ENCODE results near the gene PPP6R2. TPM values are rescaled to one million over a fixed set of nuclear protein-coding genes. Genes with fewer than 3 reads are reported as not detected.

The PPP6R2 gene
- total and polyA plus RNA-seq, 2 donors (not counting 3 experiments of a cell fraction or from before 2014, with no cell fraction given): 38.6 to 54.6 TPM

DNA sequence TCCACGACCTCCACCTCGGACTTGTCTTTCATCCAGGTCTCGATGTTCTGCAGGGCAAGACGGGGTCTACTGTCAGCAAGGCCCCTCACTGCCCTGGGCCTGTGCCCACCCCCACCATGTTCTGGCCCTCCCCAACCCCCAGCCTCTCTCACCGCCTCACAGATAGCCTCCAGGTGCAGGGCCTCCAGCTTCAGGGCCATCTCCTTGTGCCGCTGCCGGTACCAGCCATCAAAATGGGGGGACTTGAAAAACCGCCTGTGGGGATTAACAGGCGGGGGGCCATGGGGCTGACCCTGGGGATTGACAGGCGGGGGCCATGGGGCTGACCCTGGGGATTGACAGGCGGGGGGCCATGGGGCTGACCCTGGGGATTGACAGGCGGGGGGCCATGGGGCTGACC lies 30.8 kb upstream of the PPP6R2 start:
- Histone ChIP-seq H3K9ac (replicated peaks; ENCODE audit: extremely low read depth, insufficient read depth, low read length) (no peak overlapping the region), H2AFZ (ENCODE audit: low read depth, low read length) (no peak overlapping the region), H3K27ac (ENCODE audit: insufficient read depth, low read depth, low read length) (no peak overlapping the region), H3K36me3 (ENCODE audit: control insufficient read depth in 2 of 2, extremely low read depth in 1 of 2, insufficient read depth in 2 of 2, low read length in 2 of 2) (no peaks in the 10 kb centered on the region), H3K9me3 (replicated peaks; ENCODE audit: control insufficient read depth, insufficient read depth, low read length) (no peaks in the 10 kb centered on the region), H3K9me1 (replicated peaks; ENCODE audit: control insufficient read depth, extremely low read depth, insufficient read depth, low read length) (no peaks in the 10 kb centered on the region), H3K4me3 (replicated peaks in 1 of 3; ENCODE audit: insufficient read depth in 1 of 3, low read depth in 1 of 3, low read length in 3 of 3) (no peak overlapping the region), H3K4me1 (ENCODE audit: control insufficient read depth, extremely low read depth, insufficient read depth, low read length) (peaks cover 21% of the 10 kb centered on the region), H3K4me2 (ENCODE audit: insufficient read depth, low read length) (no peak overlapping the region), H3K79me2 (ENCODE audit: control insufficient read depth, insufficient read depth, low read length) (no peaks in the 10 kb centered on the region), H4K20me1 (replicated peaks; ENCODE audit: control insufficient read depth, extremely low read depth, insufficient read depth, low read length) (no peaks in the 10 kb centered on the region), H3K27me3 (ENCODE audit: control insufficient read depth in 2 of 2, insufficient read depth in 2 of 2, low read length in 2 of 2) (no peaks in the 10 kb centered on the region)
- ChIA-PET CTCF (no interaction called here), POLR2A (no interaction called here)
- no TSS peak for BruUV-seq (replicated peaks)
- intact Hi-C loops (cut with micrococcal nuclease): no loop called here
- dilution Hi-C loops (cut with MboI; ENCODE audit: extremely low pct_ligation_motif_present, low sequenced_read_pairs): no loop called here
- DNase-seq (ENCODE audit: low read depth, low spot score) (no peak), FAIRE-seq (no peak)
- TF ChIP-seq, protein P1, sequence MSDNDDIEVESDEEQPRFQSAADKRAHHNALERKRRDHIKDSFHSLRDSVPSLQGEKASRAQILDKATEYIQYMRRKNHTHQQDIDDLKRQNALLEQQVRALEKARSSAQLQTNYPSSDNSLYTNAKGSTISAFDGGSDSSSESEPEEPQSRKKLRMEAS (IDR thresholded peaks at IDR 0.05; ENCODE audit: insufficient read depth, insufficient read length): no peak
- TF ChIP-seq MYC (IDR thresholded peaks at IDR 0.05; ENCODE audit: low read depth, low read length): no peak
- no peak for TF ChIP-seq POLR2A (IDR thresholded peaks at IDR 0.05; ENCODE audit: low read depth, low read length)
- TF ChIP-seq GATA2 (IDR thresholded peaks at IDR 0.05; ENCODE audit: insufficient read depth, insufficient read length, low read depth, low read length): no peak

DNA sequence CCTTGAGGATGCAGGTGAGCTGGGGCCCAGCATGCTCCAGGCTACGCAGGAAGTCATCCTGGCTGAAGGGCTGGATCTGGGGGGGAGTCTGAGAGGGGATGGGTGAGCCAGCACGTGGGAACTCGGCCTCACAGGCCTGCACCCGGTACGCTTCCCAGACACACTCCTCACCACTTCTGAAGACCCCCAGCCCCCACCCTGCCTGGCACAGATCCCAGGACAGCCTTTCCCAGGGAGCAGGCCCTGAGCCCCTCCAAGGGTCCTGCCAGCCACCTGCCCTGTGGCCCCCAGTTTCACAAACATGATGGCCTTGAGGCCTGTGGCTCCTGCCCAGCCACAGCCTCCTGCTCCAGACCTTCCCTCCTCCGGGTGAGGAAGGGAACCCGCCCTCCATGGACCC lies 30.1 kb upstream of the PPP6R2 start:
- no peak for TF ChIP-seq POLR2AphosphoS5 (IDR thresholded peaks at IDR 0.05; ENCODE audit: insufficient read depth, low read depth, low read length)
- POLR2A ChIA-PET: no interaction called here
- intact Hi-C loops (cut with micrococcal nuclease): no loop called here
- Histone ChIP-seq H3K4me1 (ENCODE audit: control insufficient read depth, extremely low read depth, insufficient read depth, low read length) (peaks cover 18% of the 10 kb centered on the region), H3K79me2 (ENCODE audit: control insufficient read depth, insufficient read depth, low read length) (no peaks in the 10 kb centered on the region), H3K4me3 (replicated peaks in 1 of 3; ENCODE audit: insufficient read depth in 1 of 3, low read depth in 1 of 3, low read length in 3 of 3) (no peak overlapping the region), H3K9me1 (replicated peaks; ENCODE audit: control insufficient read depth, extremely low read depth, insufficient read depth, low read length) (no peaks in the 10 kb centered on the region), H3K27ac (ENCODE audit: insufficient read depth, low read depth, low read length) (no peak overlapping the region), H4K20me1 (replicated peaks; ENCODE audit: control insufficient read depth, extremely low read depth, insufficient read depth, low read length) (no peaks in the 10 kb centered on the region), H3K27me3 (ENCODE audit: control insufficient read depth in 2 of 2, insufficient read depth in 2 of 2, low read length in 2 of 2) (no peaks in the 10 kb centered on the region), H2AFZ (ENCODE audit: low read depth, low read length) (no peak overlapping the region), H3K4me2 (ENCODE audit: insufficient read depth, low read length) (no peak overlapping the region), H3K9me3 (replicated peaks; ENCODE audit: control insufficient read depth, insufficient read depth, low read length) (no peaks in the 10 kb centered on the region), H3K36me3 (ENCODE audit: control insufficient read depth in 2 of 2, extremely low read depth in 1 of 2, insufficient read depth in 2 of 2, low read length in 2 of 2) (no peaks in the 10 kb centered on the region), H3K9ac (replicated peaks; ENCODE audit: extremely low read depth, insufficient read depth, low read length) (no peak overlapping the region)
- dilution Hi-C loops (cut with MboI; ENCODE audit: extremely low pct_ligation_motif_present, low sequenced_read_pairs): no loop called here
- DNase-seq (ENCODE audit: low read depth, low spot score) (no peak), FAIRE-seq (no peak)
- CTCF ChIA-PET: no interaction called here
- BruUV-seq (replicated peaks): no TSS peak
